Colonic mucosa (tissue), 4 donors: ENCODE data around the gene HIC1. TPM values are rescaled to one million over a fixed set of nuclear protein-coding genes. Genes with fewer than 3 reads are reported as not detected.

ENCODE experiments used
- DNase-seq: peaks from one replicate; pipeline ENCODE4 v3.0.0-alpha.2; 2020
- H3K27ac ChIP-seq: fragments of 200-600 bp; one replicate; pipeline ENCODE4 v1.8.0; 2021
- H3K27me3 ChIP-seq: fragments of 200-600 bp; one replicate; pipeline ENCODE4 v1.8.0; 2021
- H3K36me3 ChIP-seq: fragments of 200-600 bp; one replicate; pipeline ENCODE4 v1.8.0; 2021
- H3K4me1 ChIP-seq: fragments of 200-600 bp; one replicate; pipeline ENCODE4 v1.8.0; 2021; ENCODE audit warnings: mild to moderate bottlenecking
- H3K4me3 ChIP-seq: fragments of 200-600 bp; one replicate; pipeline ENCODE4 v1.8.0; 2021
- H3K9ac ChIP-seq, 2 donors: one replicate each; pipeline ENCODE4 v1.7.0; 2013; ENCODE audit warnings: control low read depth in 2 of 2, low read depth in 2 of 2, low read length in 2 of 2
- H3K9me3 ChIP-seq: fragments of 200-600 bp; one replicate; pipeline ENCODE4 v1.8.0; 2021
- intact Hi-C: fragments of 100-400 bp; cut with DNase I; formaldehyde crosslinking; loops from one replicate; pipeline ENCODE4 v1.14.1; 2022
- total RNA-seq, 2 donors: library from RNA; stranded (reverse); fragmentation: NEBNext Ultra II Directional in 1 of 2; extraction: Animal tissue kit (Norgen Biotek cat#: 25700) in 1 of 2; gene quantifications; one replicate each; pipeline ENCODE4 v1.2.1, GENCODE V29; 2021
- TF ChIP-seq, protein P1 (sequence below): fragments of 200-600 bp; IDR thresholded peaks from one replicate; pipeline ENCODE4 v1.8.0; 2022; ENCODE audit warnings: antibody characterized with exemption, mild to moderate bottlenecking
- donor health status: healthy.
- donor health status: DM: no; HTN: no; CAD: no.
- donor health status: DM: no; HTN: no; CAD: no.

Gene HIC1
- total RNA-seq, 2 donors from 2014 or later: 7.0 to 11.2 TPM

DNA sequence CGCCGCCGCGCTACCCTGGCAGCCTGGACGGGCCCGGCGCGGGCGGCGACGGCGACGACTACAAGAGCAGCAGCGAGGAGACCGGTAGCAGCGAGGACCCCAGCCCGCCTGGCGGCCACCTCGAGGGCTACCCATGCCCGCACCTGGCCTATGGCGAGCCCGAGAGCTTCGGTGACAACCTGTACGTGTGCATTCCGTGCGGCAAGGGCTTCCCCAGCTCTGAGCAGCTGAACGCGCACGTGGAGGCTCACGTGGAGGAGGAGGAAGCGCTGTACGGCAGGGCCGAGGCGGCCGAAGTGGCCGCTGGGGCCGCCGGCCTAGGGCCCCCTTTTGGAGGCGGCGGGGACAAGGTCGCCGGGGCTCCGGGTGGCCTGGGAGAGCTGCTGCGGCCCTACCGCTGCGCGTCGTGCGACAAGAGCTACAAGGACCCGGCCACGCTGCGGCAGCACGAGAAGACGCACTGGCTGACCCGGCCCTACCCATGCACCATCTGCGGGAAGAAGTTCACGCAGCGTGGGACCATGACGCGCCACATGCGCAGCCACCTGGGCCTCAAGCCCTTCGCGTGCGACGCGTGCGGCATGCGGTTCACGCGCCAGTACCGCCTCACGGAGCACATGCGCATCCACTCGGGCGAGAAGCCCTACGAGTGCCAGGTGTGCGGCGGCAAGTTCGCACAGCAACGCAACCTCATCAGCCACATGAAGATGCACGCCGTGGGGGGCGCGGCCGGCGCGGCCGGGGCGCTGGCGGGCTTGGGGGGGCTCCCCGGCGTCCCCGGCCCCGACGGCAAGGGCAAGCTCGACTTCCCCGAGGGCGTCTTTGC, 3.1 kb downstream of the HIC1 start:
- DNase-seq: no peak
- Histone ChIP-seq H3K4me1 (peaks cover 13% of the 10 kb centered on the region), H3K9ac (peak overlapping the region; percentile 40 to 73), H3K9me3 (no peaks in the 10 kb centered on the region), H3K27me3 (peaks cover 35% of the 10 kb centered on the region), H3K27ac (peak overlapping the region; percentile 50), H3K4me3 (peak overlapping the region; percentile 59), H3K36me3 (no peaks in the 10 kb centered on the region)
- intact Hi-C loops: loop anchor here (5.0 to 10.0 kb wide), 2 partner anchors 114 to 217 kb away; no protein-coding TSS in a partner anchor
- TF ChIP-seq, protein P1, sequence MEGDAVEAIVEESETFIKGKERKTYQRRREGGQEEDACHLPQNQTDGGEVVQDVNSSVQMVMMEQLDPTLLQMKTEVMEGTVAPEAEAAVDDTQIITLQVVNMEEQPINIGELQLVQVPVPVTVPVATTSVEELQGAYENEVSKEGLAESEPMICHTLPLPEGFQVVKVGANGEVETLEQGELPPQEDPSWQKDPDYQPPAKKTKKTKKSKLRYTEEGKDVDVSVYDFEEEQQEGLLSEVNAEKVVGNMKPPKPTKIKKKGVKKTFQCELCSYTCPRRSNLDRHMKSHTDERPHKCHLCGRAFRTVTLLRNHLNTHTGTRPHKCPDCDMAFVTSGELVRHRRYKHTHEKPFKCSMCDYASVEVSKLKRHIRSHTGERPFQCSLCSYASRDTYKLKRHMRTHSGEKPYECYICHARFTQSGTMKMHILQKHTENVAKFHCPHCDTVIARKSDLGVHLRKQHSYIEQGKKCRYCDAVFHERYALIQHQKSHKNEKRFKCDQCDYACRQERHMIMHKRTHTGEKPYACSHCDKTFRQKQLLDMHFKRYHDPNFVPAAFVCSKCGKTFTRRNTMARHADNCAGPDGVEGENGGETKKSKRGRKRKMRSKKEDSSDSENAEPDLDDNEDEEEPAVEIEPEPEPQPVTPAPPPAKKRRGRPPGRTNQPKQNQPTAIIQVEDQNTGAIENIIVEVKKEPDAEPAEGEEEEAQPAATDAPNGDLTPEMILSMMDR: no peak

DNA sequence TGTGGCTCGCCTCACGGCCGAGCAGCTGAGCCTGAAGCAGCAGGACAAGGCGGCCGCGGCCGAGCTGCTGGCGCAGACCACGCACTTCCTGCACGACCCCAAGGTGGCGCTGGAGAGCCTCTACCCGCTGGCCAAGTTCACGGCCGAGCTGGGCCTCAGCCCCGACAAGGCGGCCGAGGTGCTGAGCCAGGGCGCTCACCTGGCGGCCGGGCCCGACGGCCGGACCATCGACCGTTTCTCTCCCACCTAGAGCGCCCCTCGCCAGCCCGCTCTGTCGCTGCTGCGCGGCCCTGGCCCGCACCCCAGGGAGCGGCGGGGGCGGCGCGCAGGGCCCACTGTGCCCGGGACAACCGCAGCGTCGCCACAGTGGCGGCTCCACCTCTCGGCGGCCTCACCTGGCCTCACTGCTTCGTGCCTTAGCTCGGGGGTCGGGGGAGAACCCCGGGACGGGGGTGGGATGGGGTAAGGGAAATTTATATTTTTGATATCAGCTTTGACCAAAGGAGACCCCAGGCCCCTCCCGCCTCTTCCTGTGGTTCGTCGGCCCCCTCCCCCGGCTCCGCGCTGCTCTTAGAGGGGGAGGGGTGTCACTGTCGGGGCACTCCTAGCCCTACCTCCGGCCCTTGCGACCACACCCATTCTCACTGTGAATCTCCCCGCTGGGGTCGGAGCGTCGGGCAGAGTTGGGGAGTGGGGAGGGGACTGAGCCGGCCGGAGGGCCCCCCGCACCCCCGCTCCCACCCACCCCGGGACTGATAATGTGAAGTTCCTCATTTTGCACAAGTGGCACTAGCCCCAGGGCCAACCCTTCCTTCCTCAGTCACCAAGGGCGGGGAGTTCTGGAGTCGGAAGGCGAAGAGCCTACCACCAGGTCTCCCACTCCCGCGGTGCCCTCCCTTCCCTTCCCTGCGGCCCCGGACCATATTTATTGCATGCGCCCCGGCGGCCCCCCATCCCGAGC, 4.0 kb downstream of the HIC1 start:
- H3K9me3 ChIP-seq: no peaks in the 10 kb centered on the region
- DNase-seq: peak; percentile 86
- no peaks in the 10 kb centered on the region for H3K36me3 ChIP-seq
- H3K9ac ChIP-seq: peak overlapping the region; percentile 40 to 73
- intact Hi-C loops: loop anchor here (5.0 to 10.0 kb wide), 2 partner anchors 113 to 216 kb away; no protein-coding TSS in a partner anchor
- peaks cover 32% of the 10 kb centered on the region for H3K27me3 ChIP-seq
- H3K27ac ChIP-seq: peak overlapping the region; percentile 67
- TF ChIP-seq, protein P1: peak; percentile 80
- peak overlapping the region; percentile 59 for H3K4me3 ChIP-seq
- H3K4me1 ChIP-seq: peaks cover 13% of the 10 kb centered on the region

DNA sequence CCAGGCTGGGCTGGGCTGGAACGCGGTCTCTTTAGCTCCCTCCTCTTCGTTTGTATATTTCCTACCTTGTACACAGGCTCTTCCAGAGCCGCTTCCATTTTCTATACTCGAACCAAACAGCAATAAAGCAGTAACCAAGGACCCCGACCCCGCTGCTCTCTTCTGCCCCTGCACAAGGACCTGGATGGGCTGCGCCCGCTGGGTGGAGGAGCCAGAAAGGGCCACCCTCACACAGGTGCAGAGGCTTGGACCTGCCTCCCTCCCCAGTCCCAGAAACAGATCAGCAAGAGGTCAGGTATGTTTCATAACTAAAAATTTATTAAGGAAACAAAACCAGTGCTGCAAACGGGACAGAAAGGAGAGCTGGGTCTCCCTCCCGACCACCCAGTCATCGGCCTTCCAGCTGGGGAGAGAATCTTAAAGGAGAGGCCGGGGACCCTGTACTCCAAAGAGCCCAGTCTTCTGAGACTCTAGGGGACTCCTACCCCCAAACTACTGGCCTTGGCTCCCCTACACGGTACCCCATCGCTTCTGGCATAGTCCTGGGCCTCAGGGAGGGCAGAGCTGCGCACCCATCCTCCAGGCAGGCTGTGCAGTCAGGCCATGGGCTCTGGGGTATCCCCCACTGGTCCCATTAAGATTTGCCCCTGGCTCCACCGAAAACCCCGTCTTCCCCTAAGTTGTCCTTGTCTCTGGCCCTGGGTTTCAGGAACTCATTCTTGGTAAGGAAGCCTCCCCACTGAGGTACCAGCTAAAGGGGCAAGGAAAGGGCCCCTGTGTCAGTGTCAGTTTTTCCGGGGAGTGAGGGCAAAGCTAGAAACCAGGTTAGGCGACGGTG, 4.9 kb downstream of the HIC1 start:
- peaks cover 24% of the 10 kb centered on the region for H3K27me3 ChIP-seq
- peak overlapping the region; percentile 59 for H3K4me3 ChIP-seq
- H3K9ac ChIP-seq: peak overlapping the region; percentile 16 to 38
- TF ChIP-seq, protein P1: no peak
- DNase-seq: no peak
- H3K4me1 ChIP-seq: peaks cover 13% of the 10 kb centered on the region
- H3K36me3 ChIP-seq: no peaks in the 10 kb centered on the region
- peak overlapping the region; percentile 67 for H3K27ac ChIP-seq
- no peaks in the 10 kb centered on the region for H3K9me3 ChIP-seq
- intact Hi-C loops: loop anchor here (5.0 to 10.0 kb wide), 2 partner anchors 113 to 215 kb away; no protein-coding TSS in a partner anchor

DNA sequence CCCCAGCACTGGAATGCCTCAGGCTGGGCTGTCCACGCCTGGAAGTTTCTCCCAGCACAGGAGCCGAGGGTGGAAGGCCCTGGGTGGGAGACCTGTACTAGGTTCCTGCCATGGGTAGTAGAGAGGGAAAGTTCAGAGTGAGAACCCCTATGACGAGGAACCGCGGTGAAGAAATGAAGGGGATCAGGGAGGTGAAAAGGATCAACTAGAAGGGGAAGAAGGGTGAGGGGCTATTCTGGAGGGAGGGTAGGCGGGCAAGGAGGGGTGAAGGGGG, 5.4 kb downstream of the HIC1 start:
- no peak overlapping the region for H3K4me3 ChIP-seq
- H3K9me3 ChIP-seq: no peaks in the 10 kb centered on the region
- peak overlapping the region; percentile 38 to 58 for H3K9ac ChIP-seq
- peaks cover 24% of the 10 kb centered on the region for H3K27me3 ChIP-seq
- intact Hi-C loops: no loop called here
- no peak for DNase-seq
- H3K27ac ChIP-seq: peak overlapping the region; percentile 67
- peaks cover 13% of the 10 kb centered on the region for H3K4me1 ChIP-seq
- no peaks in the 10 kb centered on the region for H3K36me3 ChIP-seq
- TF ChIP-seq, protein P1: no peak
